IPS-NIHi7 (cell line): ENCODE measurements around the gene PTCHD4.

ENCODE experiments used
- DNase-seq: peaks from one replicate; pipeline ENCODE4 v3.0.0; 2012; ENCODE audit warnings: mixed read lengths; ENCODE audit errors: extremely low spot score

The PTCHD4 gene

GRCh38 chr6:48099713-48100587 lies 11.0 kb downstream of the PTCHD4 start:
- no peak for DNase-seq

GRCh38 chr6:48098923-48099322 lies 12.1 kb downstream of the PTCHD4 start:
- no peak for DNase-seq

GRCh38 chr6:48092550-48093217 lies 18.3 kb downstream of the PTCHD4 start:
- DNase-seq: no peak

GRCh38 chr6:48090546-48090945 lies 20.5 kb downstream of the PTCHD4 start:
- no peak for DNase-seq

- no peak for DNase-seq
Observed at GRCh38 chr6:48087448-48087847, 23.5 kb downstream of the PTCHD4 start.

- DNase-seq: no peak
Observed at GRCh38 chr6:48086187-48086586, 24.8 kb downstream of the PTCHD4 start.

GRCh38 chr6:48085131-48085741 lies 25.8 kb downstream of the PTCHD4 start:
- no peak for DNase-seq

GRCh38 chr6:48084201-48084600 lies 26.8 kb downstream of the PTCHD4 start:
- no peak for DNase-seq

GRCh38 chr6:48080227-48081009 lies 30.6 kb downstream of the PTCHD4 start:
- DNase-seq: no peak

- DNase-seq: no peak
Observed at GRCh38 chr6:48078120-48078519, 32.9 kb downstream of the PTCHD4 start.

GRCh38 chr6:48075181-48075580 lies 35.8 kb downstream of the PTCHD4 start:
- no peak for DNase-seq

- no peak for DNase-seq
Observed at GRCh38 chr6:48073976-48074767, 36.8 kb downstream of the PTCHD4 start.

- DNase-seq: no peak
Observed at GRCh38 chr6:48071833-48072232, 39.2 kb downstream of the PTCHD4 start.

- peak; percentile 22 for DNase-seq
Observed at GRCh38 chr6:48069280-48069679, 41.7 kb downstream of the PTCHD4 start.

GRCh38 chr6:48068278-48069251 lies 42.4 kb downstream of the PTCHD4 start:
- DNase-seq: peak; percentile 38

- DNase-seq: no peak
Observed at GRCh38 chr6:48067886-48068277, 43.1 kb downstream of the PTCHD4 start.

GRCh38 chr6:48067148-48067712 lies 43.8 kb downstream of the PTCHD4 start:
- no peak for DNase-seq

- no peak for DNase-seq
Observed at GRCh38 chr6:48061265-48061990, 49.6 kb downstream of the PTCHD4 start.
